ENCODE results near the gene GLG1.

GLG1 gene

DNA sequence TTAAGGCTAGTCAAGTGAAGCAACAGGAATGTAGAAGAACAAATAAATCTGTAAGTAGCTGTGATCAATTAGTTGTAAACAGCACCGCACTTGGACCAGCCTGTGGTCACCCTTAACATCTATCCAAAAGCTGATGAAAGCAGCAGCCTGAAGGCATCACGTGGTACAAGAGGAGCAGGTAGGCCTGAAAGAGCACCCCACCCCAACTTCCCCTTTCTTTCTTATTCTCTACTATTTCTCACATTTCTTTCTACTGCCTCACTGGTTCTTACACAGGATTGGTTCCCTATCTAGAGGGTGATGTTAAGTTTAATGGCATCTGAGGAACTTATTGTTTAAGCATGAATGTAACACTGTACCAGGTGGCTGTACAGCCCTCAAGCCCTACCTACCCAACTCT, 143.0 kb downstream of the GLG1 start:
- Histone ChIP-seq H4K20me1 (ENCODE audit: insufficient read depth, low read length) (no peaks in the 10 kb centered on the region), H3K9ac (ENCODE audit: low read length) (no peak overlapping the region), H3K27me3 (replicated peaks; ENCODE audit: insufficient read depth, low read length) (no peaks in the 10 kb centered on the region), H3F3A (ENCODE audit: insufficient read depth, low read length) (0 out of 2 replicates have a peak, but pooled peaks cover 1% of the 10 kb centered on the region), H3K4me1 (ENCODE audit: low read length) (peaks cover 11% of the 10 kb centered on the region), H3K9me3 (replicated peaks; ENCODE audit: insufficient read depth, low read length) (no peaks in the 10 kb centered on the region), H3K79me2 (ENCODE audit: low read length) (no peaks in the 10 kb centered on the region), H2AFZ (ENCODE audit: low read length) (no peak overlapping the region), H3K9me2 (replicated peaks; ENCODE audit: insufficient read depth, low read length) (no peaks in the 10 kb centered on the region), H3K4me3 (ENCODE audit: low read length) (no peak overlapping the region), H3K4me2 (ENCODE audit: low read depth, low read length) (no peak overlapping the region), H3K36me3 (replicated peaks; ENCODE audit: insufficient read depth, low read length) (no peaks in the 10 kb centered on the region), H3K27ac (ENCODE audit: low read length) (no peak overlapping the region)
- no peak for DNase-seq
- TF ChIP-seq EZH2phosphoT487 (IDR thresholded peaks at IDR 0.05; ENCODE audit: low read length) (no peak), EZH2 (optimal IDR thresholded peaks at IDR 0.05; ENCODE audit: low read depth, low read length) (no peak)
- TF ChIP-seq, protein P1, sequence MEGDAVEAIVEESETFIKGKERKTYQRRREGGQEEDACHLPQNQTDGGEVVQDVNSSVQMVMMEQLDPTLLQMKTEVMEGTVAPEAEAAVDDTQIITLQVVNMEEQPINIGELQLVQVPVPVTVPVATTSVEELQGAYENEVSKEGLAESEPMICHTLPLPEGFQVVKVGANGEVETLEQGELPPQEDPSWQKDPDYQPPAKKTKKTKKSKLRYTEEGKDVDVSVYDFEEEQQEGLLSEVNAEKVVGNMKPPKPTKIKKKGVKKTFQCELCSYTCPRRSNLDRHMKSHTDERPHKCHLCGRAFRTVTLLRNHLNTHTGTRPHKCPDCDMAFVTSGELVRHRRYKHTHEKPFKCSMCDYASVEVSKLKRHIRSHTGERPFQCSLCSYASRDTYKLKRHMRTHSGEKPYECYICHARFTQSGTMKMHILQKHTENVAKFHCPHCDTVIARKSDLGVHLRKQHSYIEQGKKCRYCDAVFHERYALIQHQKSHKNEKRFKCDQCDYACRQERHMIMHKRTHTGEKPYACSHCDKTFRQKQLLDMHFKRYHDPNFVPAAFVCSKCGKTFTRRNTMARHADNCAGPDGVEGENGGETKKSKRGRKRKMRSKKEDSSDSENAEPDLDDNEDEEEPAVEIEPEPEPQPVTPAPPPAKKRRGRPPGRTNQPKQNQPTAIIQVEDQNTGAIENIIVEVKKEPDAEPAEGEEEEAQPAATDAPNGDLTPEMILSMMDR (IDR thresholded peaks at IDR 0.05; ENCODE audit: low read length): no peak

DNA sequence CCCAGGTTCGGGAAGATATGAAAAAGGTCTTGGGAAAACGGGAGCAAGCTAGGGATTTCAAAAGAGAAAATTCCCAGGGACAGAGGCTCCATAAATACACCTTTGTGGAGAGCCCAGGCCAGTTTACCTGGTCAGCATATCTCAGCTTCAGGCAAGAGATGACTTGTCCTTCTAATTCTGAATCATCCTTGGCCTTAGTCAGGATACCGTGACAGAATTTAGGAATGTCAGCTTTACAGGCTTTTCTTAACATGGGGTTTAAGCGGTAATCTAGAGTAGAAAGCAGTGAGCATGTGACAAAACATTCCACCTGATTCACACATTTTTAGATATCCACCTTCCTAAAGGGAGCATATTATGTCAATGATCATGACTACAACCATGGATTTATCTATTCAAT, 144.6 kb downstream of the GLG1 start:
- Histone ChIP-seq H3K27ac (ENCODE audit: low read length) (no peak overlapping the region), H3K4me2 (ENCODE audit: low read depth, low read length) (no peak overlapping the region), H3K9ac (ENCODE audit: low read length) (no peak overlapping the region), H3K4me1 (ENCODE audit: low read length) (peaks cover 4% of the 10 kb centered on the region), H3K4me3 (ENCODE audit: low read length) (no peak overlapping the region), H3K27me3 (replicated peaks; ENCODE audit: insufficient read depth, low read length) (no peaks in the 10 kb centered on the region), H3F3A (ENCODE audit: insufficient read depth, low read length) (no peaks in the 10 kb centered on the region), H3K36me3 (replicated peaks; ENCODE audit: insufficient read depth, low read length) (no peaks in the 10 kb centered on the region), H3K79me2 (ENCODE audit: low read length) (no peaks in the 10 kb centered on the region), H2AFZ (ENCODE audit: low read length) (no peak overlapping the region), H4K20me1 (ENCODE audit: insufficient read depth, low read length) (no peaks in the 10 kb centered on the region), H3K9me2 (replicated peaks; ENCODE audit: insufficient read depth, low read length) (no peaks in the 10 kb centered on the region), H3K9me3 (replicated peaks; ENCODE audit: insufficient read depth, low read length) (no peaks in the 10 kb centered on the region)
- TF ChIP-seq, protein P1 (IDR thresholded peaks at IDR 0.05; ENCODE audit: low read length): no peak
- TF ChIP-seq EZH2 (optimal IDR thresholded peaks at IDR 0.05; ENCODE audit: low read depth, low read length) (no peak), EZH2phosphoT487 (IDR thresholded peaks at IDR 0.05; ENCODE audit: low read length) (no peak)
- DNase-seq: no peak

GRCh38 chr16:74461826-74462225, 145.1 kb downstream of the GLG1 start:
- no peaks in the 10 kb centered on the region for H3K36me3 ChIP-seq (replicated peaks; ENCODE audit: insufficient read depth, low read length)
- no peaks in the 10 kb centered on the region for H3K79me2 ChIP-seq (ENCODE audit: low read length)
- no peaks in the 10 kb centered on the region for H4K20me1 ChIP-seq (ENCODE audit: insufficient read depth, low read length)
- no peaks in the 10 kb centered on the region for H3K9me3 ChIP-seq (replicated peaks; ENCODE audit: insufficient read depth, low read length)
- no peak overlapping the region for H3K27ac ChIP-seq (ENCODE audit: low read length)
- no peak overlapping the region for H3K9ac ChIP-seq (ENCODE audit: low read length)
- DNase-seq: no peak
- no peak overlapping the region for H3K4me2 ChIP-seq (ENCODE audit: low read depth, low read length)
- no peak overlapping the region for H3K4me3 ChIP-seq (ENCODE audit: low read length)
- no peak for TF ChIP-seq EZH2phosphoT487 (IDR thresholded peaks at IDR 0.05; ENCODE audit: low read length)
- TF ChIP-seq, protein P1 (IDR thresholded peaks at IDR 0.05; ENCODE audit: low read length): no peak
- TF ChIP-seq EZH2 (optimal IDR thresholded peaks at IDR 0.05; ENCODE audit: low read depth, low read length): no peak
- H3K27me3 ChIP-seq (replicated peaks; ENCODE audit: insufficient read depth, low read length): no peaks in the 10 kb centered on the region
- no peaks in the 10 kb centered on the region for H3K4me1 ChIP-seq (ENCODE audit: low read length)
- no peak overlapping the region for H2AFZ ChIP-seq (ENCODE audit: low read length)
- no peaks in the 10 kb centered on the region for H3F3A ChIP-seq (ENCODE audit: insufficient read depth, low read length)
- H3K9me2 ChIP-seq (replicated peaks; ENCODE audit: insufficient read depth, low read length): no peaks in the 10 kb centered on the region
